Measurements from ENCODE around the gene SLC38A7.

GRCh38 chr16:58730724-58731370, 46.3 kb upstream of the SLC38A7 start:
- TF ChIP-seq CTCF (IDR thresholded peaks at IDR 0.05) (no peak), POLR2A (IDR thresholded peaks at IDR 0.05) (no peak), POLR2AphosphoS5 (IDR thresholded peaks at IDR 0.05) (no peak), EP300 (IDR thresholded peaks at IDR 0.05) (no peak)

Data from suprapubic skin (tissue), 4 donors.